Measurements from ENCODE around the gene UROC1.

Gene UROC1

DNA sequence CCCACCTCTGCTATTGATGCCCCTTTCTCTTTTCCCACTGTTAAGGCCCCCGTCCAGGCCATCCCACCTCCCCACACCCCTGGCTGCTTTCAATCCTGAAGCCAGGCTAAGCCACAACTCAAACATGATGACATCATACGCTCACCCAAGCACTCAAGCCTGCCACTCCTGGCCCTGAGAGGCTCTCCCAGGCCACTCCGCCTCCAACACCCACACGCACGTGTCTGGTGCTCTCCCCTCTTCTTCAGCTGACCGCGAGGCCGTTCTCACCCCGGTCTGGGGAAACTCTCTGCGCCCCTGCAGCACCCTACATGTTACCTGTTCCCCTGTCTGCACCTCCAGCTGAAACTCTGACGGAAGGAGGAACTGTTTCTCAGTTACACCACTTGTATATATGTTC is 48.1 kb downstream of the UROC1 start:
- H3K4me3 ChIP-seq (ENCODE audit: low read depth, low read length), result no peak overlapping the region

DNA sequence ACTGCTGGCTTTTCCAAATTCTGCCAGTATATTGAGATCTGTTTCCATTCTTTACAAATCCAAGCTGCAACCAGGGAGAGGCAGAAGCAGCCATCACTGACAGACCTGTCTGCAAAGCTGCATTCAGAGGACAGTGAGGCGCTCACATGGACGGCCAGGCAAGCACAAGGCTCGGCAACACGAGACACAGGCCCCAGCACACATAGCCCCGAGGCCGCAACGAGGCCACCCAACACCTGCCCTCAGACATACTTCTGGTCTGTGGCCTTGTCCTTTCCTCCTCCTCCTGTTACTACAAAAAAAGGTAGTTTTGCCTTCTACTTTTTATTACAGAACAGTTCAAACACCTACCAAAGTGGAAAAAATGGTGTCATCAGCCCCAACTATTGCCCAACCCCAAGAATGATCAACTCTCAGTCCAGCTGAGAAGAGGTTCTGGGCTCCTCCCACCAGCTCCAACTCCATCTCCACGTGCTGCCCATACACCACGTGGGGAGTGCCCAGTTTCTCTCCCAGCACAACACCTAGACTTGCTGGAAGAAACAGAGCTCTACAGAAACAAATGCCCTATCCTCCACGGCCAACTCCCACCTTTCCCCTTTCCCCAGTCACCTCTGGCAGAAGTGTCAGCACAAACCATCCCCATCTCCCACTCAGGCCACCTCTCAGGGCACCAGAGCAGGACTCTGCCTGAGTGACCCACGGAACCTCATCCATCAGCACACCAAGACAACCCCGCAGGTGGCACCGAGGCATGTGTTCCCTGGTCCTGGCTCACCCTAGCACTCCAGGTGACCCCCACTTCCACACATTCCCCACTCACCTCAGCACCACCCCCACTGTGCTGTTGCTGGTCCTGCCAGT is 49.3 kb downstream of the UROC1 start:
- H3K4me3 ChIP-seq (ENCODE audit: low read depth, low read length), result no peak overlapping the region
- no peak for DNase-seq (ENCODE audit: low read depth)

More for the DNA sequence above, 48.1 kb downstream of the UROC1 start:
- no peak for DNase-seq (ENCODE audit: low read depth)

DNA sequence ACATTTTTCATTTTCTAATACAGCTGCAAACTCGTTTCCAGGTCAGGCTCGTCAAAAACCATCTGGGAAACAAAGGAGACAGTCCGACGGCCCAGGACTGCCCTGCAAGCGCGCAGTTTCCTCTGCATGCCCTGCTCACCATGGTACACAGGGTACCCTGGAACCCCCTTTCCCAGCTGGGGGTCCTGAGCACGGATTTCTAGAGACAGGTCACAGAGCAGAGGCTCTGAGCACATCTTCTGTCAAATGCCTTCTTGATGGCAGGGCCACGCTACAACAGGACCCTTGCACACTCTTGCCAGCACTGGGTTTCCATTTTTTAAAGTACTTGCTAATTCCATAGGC is 50.0 kb downstream of the UROC1 start:
- no peak overlapping the region for H3K4me3 ChIP-seq (ENCODE audit: low read depth, low read length)
- DNase-seq (ENCODE audit: low read depth), result no peak

DNA sequence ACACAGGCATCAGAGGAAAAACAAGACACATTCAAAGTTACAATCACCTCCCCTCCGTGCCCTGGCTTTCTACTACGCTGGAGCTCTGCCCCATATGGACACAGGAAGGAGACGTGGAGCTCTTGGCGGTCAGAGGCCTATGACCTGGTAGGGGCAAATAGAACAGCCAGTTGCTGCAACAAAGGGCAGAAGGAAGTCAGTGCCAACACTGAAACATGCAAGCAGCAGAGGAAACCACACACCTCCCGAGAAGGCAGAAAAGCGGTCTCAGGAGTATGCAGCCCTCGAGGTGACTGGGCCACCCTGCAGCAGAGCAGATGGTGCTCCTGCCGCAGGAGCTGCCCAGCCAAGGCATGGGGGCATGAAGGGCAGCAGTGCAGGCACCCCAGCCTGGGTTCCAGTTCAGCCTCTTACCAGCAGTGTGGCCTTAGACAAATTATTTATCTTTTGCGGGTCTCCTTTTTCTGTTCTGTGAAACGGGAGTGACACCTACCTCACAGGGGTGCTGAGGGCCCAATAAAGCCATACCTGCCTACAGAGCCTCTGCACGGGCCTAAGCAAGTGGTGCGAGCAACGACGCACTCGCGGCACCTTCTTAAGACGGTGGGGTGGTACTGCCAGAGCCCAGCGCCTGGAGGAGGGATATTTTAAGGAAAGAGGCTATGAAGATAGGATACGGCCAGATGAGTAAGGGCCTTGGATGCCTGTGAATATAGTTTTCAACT is 50.5 kb downstream of the UROC1 start:
- no peak overlapping the region for H3K4me3 ChIP-seq (ENCODE audit: low read depth, low read length)
- no peak for DNase-seq (ENCODE audit: low read depth)

DNA sequence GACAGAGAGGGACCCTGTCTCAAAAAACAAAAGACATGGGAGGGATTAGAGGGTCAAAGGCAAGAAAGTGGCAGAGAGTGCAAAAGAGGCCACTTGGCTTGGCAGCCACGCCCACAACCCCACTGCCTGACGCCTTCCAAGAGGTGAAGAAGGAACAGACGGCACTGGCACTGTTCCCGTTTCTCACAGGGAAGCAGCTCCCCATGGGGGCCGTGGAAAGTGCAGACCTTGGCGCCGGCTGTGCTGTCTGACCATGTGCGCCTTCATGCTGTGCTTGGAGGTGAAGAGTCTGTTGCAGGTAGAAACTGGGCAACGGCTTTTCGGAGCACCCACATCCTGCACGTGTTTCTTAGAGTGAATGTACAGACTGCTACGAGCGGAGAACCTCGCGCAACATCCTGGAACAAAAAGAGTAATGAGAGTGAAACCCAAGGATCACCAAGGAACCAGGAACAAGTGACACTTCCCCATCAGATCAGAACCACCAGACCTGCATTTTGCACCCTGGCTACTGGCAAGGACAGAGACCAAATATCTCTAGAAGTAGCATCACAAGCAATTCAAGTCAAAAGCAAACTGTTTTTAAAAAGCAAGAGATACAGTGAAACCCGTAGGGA is 51.5 kb downstream of the UROC1 start:
- H3K4me3 ChIP-seq (ENCODE audit: low read depth, low read length), result no peak overlapping the region
- DNase-seq (ENCODE audit: low read depth), result no peak

DNA sequence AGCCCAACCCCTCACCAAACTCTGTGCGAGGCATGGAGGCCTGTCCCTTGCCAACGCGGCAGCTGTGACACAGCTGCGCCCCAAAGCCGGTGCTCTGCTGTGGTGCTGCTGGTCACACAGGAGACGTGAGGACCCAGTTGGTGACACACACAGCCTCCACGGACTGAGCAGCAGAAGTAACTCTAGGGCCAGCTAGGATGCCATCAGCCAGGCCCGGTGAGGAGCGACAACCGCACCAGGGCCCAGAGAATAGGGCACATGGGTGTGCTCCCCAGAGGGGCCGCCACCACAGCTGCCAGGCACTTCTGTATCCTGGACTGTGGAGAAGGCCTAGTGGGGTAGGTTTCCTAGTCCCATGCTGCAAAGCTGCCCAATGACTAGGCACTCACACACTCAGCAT is 52.6 kb downstream of the UROC1 start:
- DNase-seq (ENCODE audit: low read depth), result no peak
- no peak overlapping the region for H3K4me3 ChIP-seq (ENCODE audit: low read depth, low read length)

DNA sequence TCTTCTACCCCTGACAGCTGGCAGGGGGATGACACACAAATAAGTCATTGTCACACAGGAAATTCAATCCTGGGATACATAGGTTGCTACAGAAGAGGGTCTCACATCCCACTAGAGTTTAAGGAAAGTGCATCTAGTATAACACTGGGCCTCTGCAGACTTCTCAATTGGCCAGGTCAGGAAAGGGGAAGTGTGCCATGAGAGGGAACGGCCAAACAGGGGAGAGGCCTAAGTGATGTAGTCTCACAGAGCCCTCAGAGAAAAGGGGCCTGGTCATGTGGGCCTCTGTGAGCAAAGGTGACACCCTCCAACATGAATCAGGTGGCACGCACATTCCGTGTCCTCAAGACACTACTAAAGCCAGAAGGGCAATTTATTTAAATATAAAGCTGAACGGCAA is 53.1 kb downstream of the UROC1 start:
- no peak overlapping the region for H3K4me3 ChIP-seq (ENCODE audit: low read depth, low read length)
- DNase-seq (ENCODE audit: low read depth), result no peak

DNA sequence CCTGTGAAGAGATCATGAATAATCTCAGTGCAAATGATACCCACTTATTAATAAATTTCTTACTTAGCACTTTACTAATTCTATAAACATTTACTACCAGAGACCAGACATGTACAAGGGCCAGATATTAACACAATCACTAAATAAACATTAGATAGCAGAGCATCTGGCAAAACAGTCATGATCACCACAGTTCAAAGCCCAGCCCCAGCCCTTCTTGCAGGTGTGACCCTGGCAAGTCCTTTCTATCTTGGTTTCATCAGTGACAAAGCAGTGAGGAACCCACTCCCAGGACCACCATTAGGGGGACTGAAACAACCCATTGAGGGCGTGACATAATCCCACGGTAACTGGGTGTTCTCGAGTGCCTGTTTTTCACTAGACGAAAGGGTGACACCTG is 53.5 kb downstream of the UROC1 start:
- DNase-seq (ENCODE audit: low read depth), result no peak
- H3K4me3 ChIP-seq (ENCODE audit: low read depth, low read length), result no peak overlapping the region

DNA sequence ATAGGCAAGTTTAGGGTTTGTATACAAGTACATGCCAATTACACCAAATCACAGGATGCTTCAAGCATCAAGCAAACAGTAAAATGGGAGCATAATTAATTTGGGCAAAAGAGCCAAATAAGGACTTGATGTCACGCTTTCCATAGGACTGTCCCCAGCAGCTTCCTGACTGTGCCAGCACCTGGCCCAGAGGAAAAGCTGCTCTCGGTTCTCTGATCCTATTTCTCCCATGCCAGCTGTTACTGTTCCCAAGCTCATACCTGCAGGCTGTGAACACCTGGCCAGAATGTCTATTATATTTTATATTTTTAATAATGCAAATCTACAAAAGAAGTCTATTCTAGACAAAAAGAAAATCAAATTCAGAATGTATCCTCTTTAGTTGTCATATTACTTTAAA is 54.1 kb downstream of the UROC1 start:
- no peak overlapping the region for H3K4me3 ChIP-seq (ENCODE audit: low read depth, low read length)
- no peak for DNase-seq (ENCODE audit: low read depth)

DNA sequence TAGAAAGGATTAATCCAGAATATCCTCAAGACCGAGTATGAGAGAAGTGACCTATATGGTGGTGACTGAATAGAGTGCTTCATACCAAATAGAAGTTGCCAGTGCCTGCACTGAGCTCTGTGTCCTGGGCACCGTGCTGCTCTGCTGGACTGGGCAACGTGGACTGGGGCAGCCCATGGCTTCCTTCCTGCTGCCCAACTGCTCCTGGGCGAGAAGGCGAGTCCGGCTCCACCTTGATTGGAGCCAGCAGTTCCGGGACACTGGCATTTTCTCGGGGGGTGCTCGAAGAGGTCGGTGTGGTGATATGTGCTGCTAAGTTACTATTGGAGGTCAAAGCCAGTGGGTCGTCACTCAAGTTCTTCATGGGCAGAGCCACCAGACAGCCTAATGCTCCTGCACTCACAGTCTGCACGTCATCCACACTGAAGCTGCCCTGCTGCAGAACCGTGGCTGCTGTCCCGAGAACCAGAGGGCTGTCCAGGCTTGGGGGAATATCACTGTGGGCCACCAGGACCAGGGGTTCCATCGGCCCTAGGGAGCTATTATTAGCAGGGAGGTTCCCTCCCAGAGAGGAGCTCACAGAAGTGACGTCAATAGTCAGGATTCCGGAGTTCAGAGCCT is 56.0 kb downstream of the UROC1 start:
- DNase-seq (ENCODE audit: low read depth), result no peak
- H3K4me3 ChIP-seq (ENCODE audit: low read depth, low read length), result no peak overlapping the region

DNA sequence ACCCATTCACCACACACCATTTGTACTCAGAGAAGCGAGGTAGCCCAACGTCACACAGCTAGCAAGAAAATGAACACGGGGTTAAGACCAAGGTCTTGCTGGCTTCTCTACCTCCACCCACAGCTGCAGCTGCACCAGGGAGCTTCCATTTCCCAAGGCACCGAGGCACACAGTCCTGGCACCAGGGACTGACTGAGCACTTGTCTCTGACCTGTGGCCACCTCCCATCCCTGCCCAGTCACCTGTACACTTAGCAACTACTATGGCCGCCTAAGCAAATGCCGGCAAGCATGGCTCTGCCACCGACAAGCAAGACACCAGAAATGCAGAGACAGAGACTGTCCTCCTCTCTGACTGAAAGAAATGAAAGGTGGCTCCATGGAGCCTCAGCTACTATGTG is 57.2 kb downstream of the UROC1 start:
- DNase-seq (ENCODE audit: low read depth), result no peak
- H3K4me3 ChIP-seq (ENCODE audit: low read depth, low read length), result no peak overlapping the region

DNA sequence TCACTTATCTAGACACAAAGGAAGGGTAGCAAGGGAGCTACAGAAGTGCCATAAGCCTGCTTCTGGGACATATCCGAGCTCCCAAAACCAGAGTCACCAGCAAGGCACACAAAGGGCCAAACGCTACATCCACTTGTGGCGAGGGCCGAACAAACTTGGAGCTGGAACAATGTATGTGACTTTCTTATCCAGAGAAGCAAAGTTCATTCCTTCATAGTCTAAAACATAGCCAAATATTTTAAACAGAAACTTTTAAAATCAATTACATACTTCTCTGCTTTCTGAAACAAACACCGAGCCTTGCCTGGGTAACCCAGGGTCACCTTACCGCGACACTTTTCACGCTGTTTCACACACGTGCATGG is 57.8 kb downstream of the UROC1 start:
- no peak overlapping the region for H3K4me3 ChIP-seq (ENCODE audit: low read depth, low read length)
- DNase-seq (ENCODE audit: low read depth), result no peak

DNA sequence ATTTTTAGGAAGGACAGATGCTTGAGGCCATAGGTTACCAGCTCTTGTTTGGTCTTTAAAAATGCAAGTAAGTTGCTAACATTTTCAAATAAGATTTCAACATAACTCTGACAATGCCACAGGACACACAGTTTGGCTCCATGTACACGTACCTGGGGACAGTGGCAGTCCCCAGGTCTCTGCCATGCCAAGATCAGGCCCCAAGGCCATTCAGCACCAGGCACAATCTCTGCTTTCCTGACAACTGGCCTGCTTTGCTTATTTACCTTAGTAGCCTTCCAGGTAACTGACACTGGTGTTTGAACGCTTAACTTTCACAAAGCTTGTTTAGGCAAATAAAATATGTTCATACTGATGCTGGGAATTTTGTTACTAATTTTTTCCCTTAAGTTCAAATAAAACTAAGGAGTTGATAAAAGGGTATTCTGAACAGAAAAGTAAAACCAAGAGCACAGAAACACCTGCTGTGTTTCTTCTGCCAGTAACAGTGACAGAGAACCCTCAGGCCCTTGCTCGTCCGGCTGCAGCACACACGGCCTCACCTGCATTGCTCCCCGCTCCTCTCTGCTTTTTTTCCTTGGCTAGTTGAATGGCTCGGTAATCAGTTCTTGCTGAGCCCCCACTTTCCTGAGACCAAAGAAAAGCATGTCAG is 58.3 kb downstream of the UROC1 start:
- H3K4me3 ChIP-seq (ENCODE audit: low read depth, low read length), result no peak overlapping the region

DNA sequence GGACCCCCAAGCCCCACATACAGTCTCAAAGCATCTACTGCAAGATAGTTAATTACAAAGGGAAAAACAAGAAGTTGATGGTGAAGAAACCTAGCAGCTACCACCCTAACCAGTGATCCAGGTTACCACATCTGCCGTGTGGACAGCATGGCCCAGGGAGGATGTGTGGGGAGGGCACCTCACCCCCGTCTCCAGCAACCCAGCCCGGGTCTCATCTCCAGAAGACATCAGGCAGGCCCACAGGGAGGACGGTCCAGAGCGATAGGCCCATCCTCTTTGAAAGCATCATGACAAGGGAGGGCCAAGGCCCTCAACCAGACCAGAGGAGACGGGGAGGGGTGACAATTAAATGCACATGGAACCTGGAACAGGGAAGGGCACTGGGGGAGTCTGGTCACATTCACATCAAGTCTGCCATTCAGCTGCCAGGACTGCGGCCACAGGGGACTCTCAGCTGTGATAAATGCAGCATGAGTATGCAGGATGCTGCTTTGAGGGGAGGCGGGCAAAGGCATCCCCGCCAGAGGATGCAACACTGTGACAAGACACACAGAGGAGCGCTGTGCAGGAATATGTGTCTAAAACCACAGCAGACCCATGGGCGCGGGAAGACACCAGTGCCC is 60.7 kb downstream of the UROC1 start:
- no peak overlapping the region for H3K4me3 ChIP-seq (ENCODE audit: low read depth, low read length)
- no peak for DNase-seq (ENCODE audit: low read depth)

More for the DNA sequence above, 58.3 kb downstream of the UROC1 start:
- no peak for DNase-seq (ENCODE audit: low read depth)

DNA sequence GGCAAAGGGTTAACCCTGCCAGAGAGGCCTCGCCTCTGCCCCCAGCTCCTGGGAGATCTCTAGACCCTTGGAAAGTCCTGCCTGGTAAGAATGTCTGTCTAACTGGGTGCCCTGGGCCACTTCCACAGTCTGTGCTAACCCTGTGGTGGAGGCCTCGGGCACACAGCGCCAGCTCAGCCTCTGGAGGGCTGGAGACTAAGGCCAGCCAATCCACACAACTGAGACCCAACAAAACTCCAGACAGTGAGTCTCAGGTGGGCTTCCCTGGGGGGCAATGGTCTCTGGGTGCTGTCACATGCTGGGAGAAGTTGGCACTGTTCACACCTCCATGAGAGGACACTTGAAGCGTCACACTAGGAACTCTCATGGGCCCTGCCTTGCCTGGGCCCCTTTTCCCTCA is 61.4 kb downstream of the UROC1 start:
- H3K4me3 ChIP-seq (ENCODE audit: low read depth, low read length), result no peak overlapping the region
- no peak for DNase-seq (ENCODE audit: low read depth)

DNA sequence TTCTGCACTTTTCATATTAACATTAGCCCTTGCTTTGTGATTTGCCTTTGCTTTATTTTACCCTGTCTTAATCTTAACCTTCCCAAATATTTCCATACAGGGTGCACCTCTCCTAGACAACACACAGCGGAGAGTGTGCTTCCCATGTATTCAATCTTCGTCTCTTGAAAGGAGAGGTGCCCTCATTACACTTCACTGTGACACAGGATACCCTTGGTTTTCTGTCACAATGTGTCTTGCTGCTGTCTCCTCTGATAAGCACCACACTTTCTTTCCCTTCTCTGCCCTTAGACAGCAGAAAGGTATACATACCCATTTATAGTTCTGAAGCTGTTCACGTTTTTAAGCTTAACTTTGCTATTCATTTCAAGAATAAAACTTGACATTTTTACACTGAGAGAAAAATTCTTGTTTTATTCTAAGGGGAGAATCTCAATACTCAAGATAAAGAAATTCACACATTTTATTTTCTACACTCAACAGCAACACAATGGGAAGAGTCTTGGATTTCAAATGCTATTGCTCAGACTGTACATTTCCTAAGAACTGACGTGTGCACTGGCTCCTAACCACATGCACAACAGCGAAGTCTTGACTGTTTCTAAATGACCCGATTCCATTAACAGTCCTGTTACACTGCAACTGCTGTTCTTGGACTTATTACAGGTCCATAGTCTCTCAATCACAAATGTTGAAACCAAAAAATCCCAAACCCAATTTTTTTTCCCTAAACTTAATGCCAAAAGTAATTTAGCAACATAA is 63.0 kb downstream of the UROC1 start:
- no peak for DNase-seq (ENCODE audit: low read depth)
- H3K4me3 ChIP-seq (ENCODE audit: low read depth, low read length), result no peak overlapping the region

DNA sequence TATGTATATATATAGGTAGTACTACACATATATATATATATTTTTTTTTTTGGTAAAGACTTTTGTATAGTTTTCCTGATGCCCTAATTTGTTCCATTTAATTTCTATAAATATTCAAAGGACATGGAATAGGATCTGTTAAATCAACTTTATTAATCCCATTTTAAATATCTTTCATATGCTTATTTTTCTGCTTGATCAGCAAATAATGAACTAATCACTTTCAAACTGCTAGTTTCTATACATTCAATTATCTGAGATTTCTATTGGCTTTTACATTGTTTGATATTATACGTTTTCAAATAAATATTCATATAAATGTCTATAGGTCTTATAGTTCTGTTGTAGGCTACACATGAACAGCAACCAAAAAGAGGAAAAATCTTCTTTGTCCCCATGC is 63.5 kb downstream of the UROC1 start:
- no peak for DNase-seq (ENCODE audit: low read depth)
- no peak overlapping the region for H3K4me3 ChIP-seq (ENCODE audit: low read depth, low read length)

DNA sequence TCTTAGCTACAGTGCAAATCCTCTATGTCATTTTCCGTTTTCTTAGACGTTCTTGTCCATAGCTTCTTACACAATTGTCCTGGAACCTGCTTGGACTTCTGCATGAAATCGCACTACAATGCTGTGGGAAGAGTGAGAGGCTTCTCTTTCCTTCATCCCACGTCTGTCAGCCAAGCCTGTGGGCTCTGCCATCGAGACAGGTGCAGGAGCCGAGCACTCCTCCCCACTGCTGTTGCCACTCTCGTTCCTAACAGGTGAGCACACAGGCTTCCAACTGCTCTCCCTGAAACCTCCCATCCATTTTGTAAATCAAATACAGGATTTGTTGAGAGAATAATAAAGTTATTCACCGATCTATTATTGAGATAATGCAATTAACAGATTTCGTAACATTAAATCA is 65.4 kb downstream of the UROC1 start:
- no peak for DNase-seq (ENCODE audit: low read depth)
- H3K4me3 ChIP-seq (ENCODE audit: low read depth, low read length), result no peak overlapping the region

DNA sequence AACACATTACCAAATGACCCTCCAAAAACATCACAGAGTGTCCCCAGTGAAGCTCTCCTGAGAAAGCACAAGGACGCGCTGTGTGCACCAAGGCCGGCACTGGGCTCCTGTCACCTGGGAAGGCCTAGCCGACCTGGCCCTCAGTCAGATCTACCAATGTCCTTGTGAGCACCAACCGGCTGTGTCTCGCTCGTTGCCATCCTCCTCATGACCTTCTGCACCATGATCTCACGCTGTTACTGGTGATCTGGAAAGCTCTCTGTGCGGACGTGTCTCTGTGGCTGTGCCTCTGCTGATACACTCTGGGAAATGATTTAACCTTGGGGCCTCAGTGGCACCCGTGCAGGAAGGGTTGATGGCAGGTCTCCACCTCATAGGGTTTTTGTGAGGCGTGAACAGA is 66.1 kb downstream of the UROC1 start:
- no peak for DNase-seq (ENCODE audit: low read depth)
- no peak overlapping the region for H3K4me3 ChIP-seq (ENCODE audit: low read depth, low read length)
